Gastrocnemius medialis (tissue), 4 donors: ENCODE data around the gene FRAS1.

ENCODE experiments used
- CTCF ChIP-seq, 5 experiments: fragments of 450-650 bp in 3 of 5; fragments of 200-600 bp in 2 of 5; sonication (generic) in 2 of 5; IDR thresholded peaks in 4 of 5; conservative IDR thresholded peaks in 1 of 5; 1 replicate in 4 of 5; 2 replicates in 1 of 5; pipeline ENCODE4 v1.5.1; 2016 to 2019; ENCODE audit warnings: antibody characterized with exemption in 5 of 5, mild to moderate bottlenecking in 3 of 5, moderate library complexity in 3 of 5
- POLR2A ChIP-seq, 2 donors: fragments of 450-650 bp; IDR thresholded peaks; one replicate each; pipeline ENCODE4 v1.6.1; 2017; ENCODE audit warnings: antibody characterized with exemption in 2 of 2, mild to moderate bottlenecking in 2 of 2, moderate library complexity in 2 of 2

DNA sequence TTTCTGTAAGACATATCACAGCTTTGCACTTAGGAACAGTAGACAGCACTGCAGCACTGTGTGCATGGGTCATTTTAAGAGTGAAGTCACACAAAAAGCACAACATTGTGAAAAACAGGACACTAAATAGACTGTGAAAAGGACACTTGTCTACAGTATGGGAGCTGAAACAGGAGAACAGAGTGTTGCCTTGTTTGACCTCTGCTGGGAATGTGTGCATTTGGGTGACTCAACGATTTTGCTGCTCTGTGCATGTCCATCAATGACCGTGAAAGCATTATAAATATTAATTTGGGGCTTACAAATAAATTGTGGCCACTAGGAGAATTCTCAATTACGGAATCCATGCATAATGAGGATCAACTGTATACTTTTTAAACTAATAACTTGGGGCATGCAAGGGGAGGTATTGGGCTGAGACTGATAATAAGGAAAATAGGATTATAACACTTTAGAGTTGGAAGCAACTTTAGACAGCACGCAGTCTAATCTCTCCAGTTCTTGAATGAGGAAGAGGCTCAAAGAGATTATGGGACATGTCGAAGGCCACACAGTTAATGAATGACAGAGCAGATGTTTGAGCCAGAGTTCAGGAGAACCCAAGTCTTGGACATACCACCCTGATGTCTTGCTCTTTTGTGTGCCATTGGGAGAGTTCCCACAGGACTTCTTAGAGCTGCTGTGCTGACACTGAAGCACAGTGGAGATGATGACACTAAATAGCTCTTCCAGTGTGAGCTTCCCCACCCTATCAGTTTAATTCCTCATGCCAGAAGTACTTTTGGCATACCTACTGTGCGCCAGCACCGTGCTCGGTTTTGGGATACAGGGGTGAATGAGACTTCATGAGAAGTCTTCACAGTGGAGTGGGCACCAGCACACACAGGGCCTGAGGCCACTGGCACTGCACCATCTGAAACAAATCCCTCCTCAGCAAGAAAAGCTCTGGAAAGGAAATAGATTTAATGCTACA, 79.3 kb downstream of the FRAS1 start:
- TF ChIP-seq POLR2A (IDR thresholded peaks at IDR 0.05) (no peak), CTCF (IDR thresholded peaks at IDR 0.05 in 4 of 5, conservative IDR thresholded peaks at IDR 0.05 in 1 of 5) (no peak)
